ENCODE results near the gene INTS11.

The INTS11 gene

GRCh38 chr1:1293263-1294249 is 30.9 kb downstream of the INTS11 start:
- Histone ChIP-seq H3K36me3 (ENCODE audit: control insufficient read depth in 2 of 2, insufficient read depth in 1 of 2, low read length in 2 of 2) (peaks cover 0 to 41% of the 10 kb centered on the region in 2 experiments; a peak in 1 of 3 replicates), H3K4me3 (ENCODE audit: low read depth, low read length) (no peak overlapping the region), H3K27ac (ENCODE audit: extremely low read depth, low read depth, low read length) (no peak overlapping the region), H3K9me3 (ENCODE audit: control insufficient read depth, insufficient read depth, low read depth, low read length) (no peaks in the 10 kb centered on the region), H3K4me1 (ENCODE audit: control insufficient read depth, insufficient read depth, low read length) (no peaks in the 10 kb centered on the region)
- CTCF ChIA-PET: interaction anchor here (4.3 kb wide), 1 partner anchor 174 kb away, joined by 76 read pairs; no protein-coding TSS in a partner anchor
- POLR2A ChIA-PET: no interaction called here
- TF ChIP-seq ZBTB21 (tag by site-specific recombination; IDR thresholded peaks at IDR 0.05): no peak
- TF ChIP-seq KLF10 (tag by site-specific recombination; IDR thresholded peaks at IDR 0.05): peak; percentile 88
- TF ChIP-seq GLIS2 (tag by site-specific recombination; IDR thresholded peaks at IDR 0.05): peak; percentile 28; the same call in 1 of the 2 replicates
- no peak for TF ChIP-seq PRDM6 (tag by site-specific recombination; IDR thresholded peaks at IDR 0.05)
- TF ChIP-seq KLF8 (tag by site-specific recombination; IDR thresholded peaks at IDR 0.05): peak; percentile 98
- TF ChIP-seq KLF1 (tag by site-specific recombination; IDR thresholded peaks at IDR 0.05): peak; percentile 92
- peak; percentile 73 for TF ChIP-seq KLF9 (tag by site-specific recombination; IDR thresholded peaks at IDR 0.05; ENCODE audit: low read depth)
- no peak for TF ChIP-seq YY1 (tag by site-specific recombination; IDR thresholded peaks at IDR 0.05)

GRCh38 chr1:1292851-1293250 is 31.6 kb downstream of the INTS11 start:
- Histone ChIP-seq H3K9me3 (ENCODE audit: control insufficient read depth, insufficient read depth, low read depth, low read length) (no peaks in the 10 kb centered on the region), H3K27ac (ENCODE audit: extremely low read depth, low read depth, low read length) (no peak overlapping the region), H3K4me3 (ENCODE audit: low read depth, low read length) (no peak overlapping the region), H3K4me1 (ENCODE audit: control insufficient read depth, insufficient read depth, low read length) (no peaks in the 10 kb centered on the region), H3K36me3 (ENCODE audit: control insufficient read depth in 2 of 2, insufficient read depth in 1 of 2, low read length in 2 of 2) (peaks cover 0 to 40% of the 10 kb centered on the region in 2 experiments; a peak in 1 of 3 replicates)
- CTCF ChIA-PET: interaction anchor here (0.6 to 4.3 kb wide), 5 partner anchors 10 to 179 kb away, joined by 3 to 76 read pairs (median 10); no protein-coding TSS in a partner anchor
- POLR2A ChIA-PET: interaction anchor here (1.1 to 2.7 kb wide), 2 partner anchors 8 to 171 kb away, joined by 4 to 9 read pairs; no protein-coding TSS in a partner anchor
- TF ChIP-seq ZFP69B (tag by site-specific recombination; IDR thresholded peaks at IDR 0.05) (no peak), KLF9 (tag by site-specific recombination; IDR thresholded peaks at IDR 0.05; ENCODE audit: low read depth) (no peak), ZNF621 (tag by site-specific recombination; IDR thresholded peaks at IDR 0.05) (no peak), ZNF449 (tag by site-specific recombination; IDR thresholded peaks at IDR 0.05) (no peak), KLF7 (tag by site-specific recombination; IDR thresholded peaks at IDR 0.05; ENCODE audit: borderline replicate concordance) (no peak), ZNF394 (tag by site-specific recombination; IDR thresholded peaks at IDR 0.05; ENCODE audit: borderline replicate concordance) (no peak), ZSCAN16 (tag by site-specific recombination; IDR thresholded peaks at IDR 0.05) (no peak), ZNF10 (tag by site-specific recombination; IDR thresholded peaks at IDR 0.05) (no peak), ZNF830 (tag by site-specific recombination; IDR thresholded peaks at IDR 0.05; ENCODE audit: low read depth) (no peak), ZNF214 (tag by site-specific recombination; IDR thresholded peaks at IDR 0.05; ENCODE audit: borderline replicate concordance) (no peak), ZNF510 (tag by site-specific recombination; IDR thresholded peaks at IDR 0.05; ENCODE audit: insufficient replicate concordance) (no peak), ZNF561 (tag by site-specific recombination; IDR thresholded peaks at IDR 0.05; ENCODE audit: borderline replicate concordance) (no peak), HOXC10 (CRISPR knock-in tag; IDR thresholded peaks at IDR 0.05) (no peak), KLF10 (tag by site-specific recombination; IDR thresholded peaks at IDR 0.05) (no peak), ZNF133 (tag by site-specific recombination; IDR thresholded peaks at IDR 0.05) (no peak), ZNF335 (tag by site-specific recombination; conservative IDR thresholded peaks at IDR 0.05) (no peak), ZNF639 (tag by site-specific recombination; IDR thresholded peaks at IDR 0.05) (no peak), MYNN (tag by site-specific recombination; IDR thresholded peaks at IDR 0.05; ENCODE audit: borderline replicate concordance) (no peak)

All from HEK293 (cell line).